OCI-LY1 (cell line): Measurements from ENCODE around the gene PRR16.

ENCODE experiments used
- H2AFZ ChIP-seq: fragments of 200-600 bp; sonication (generic), shearing (Covaris generic); 2 replicates; pipeline ENCODE4 v1.6.0; 2014; ENCODE audit warnings: antibody characterized with exemption, mild to moderate bottlenecking, low read length
- H3F3A ChIP-seq: fragments of 200-600 bp; sonication (generic), shearing (Covaris generic); 2 replicates; pipeline ENCODE4 v1.6.0; 2014; ENCODE audit warnings: mild to moderate bottlenecking, antibody characterized with exemption, low read length, moderate library complexity; ENCODE audit not compliant: insufficient read depth
- H3K27ac ChIP-seq: fragments of 200-600 bp; sonication (generic); 2 replicates; pipeline ENCODE4 v1.5.1; 2014; ENCODE audit warnings: low read length, mixed run types, mild to moderate bottlenecking, low read depth; ENCODE audit not compliant: poor library complexity, severe bottlenecking
- H3K27me3 ChIP-seq: fragments of 200-600 bp; sonication (generic); 2 replicates; pipeline ENCODE4 v1.6.0; 2014; ENCODE audit warnings: antibody characterized with exemption, mild to moderate bottlenecking, low read length, moderate library complexity; ENCODE audit not compliant: insufficient read depth
- H3K36me3 ChIP-seq: fragments of 200-600 bp; sonication (generic); 2 replicates; pipeline ENCODE4 v1.6.1; 2014; ENCODE audit warnings: mild to moderate bottlenecking, antibody characterized with exemption, low read length, moderate library complexity, mixed read lengths; ENCODE audit not compliant: insufficient read depth
- H3K4me1 ChIP-seq: fragments of 200-600 bp; sonication (generic); 2 replicates; pipeline ENCODE4 v1.5.1; 2014; ENCODE audit warnings: mild to moderate bottlenecking, low read length, moderate library complexity; ENCODE audit not compliant: insufficient read depth, severe bottlenecking
- H3K4me2 ChIP-seq: fragments of 200-600 bp; sonication (generic), shearing (Covaris generic); 2 replicates; pipeline ENCODE4 v1.6.1; 2014; ENCODE audit warnings: low read length
- H3K4me3 ChIP-seq: fragments of 200-600 bp; sonication (generic); 2 replicates; pipeline ENCODE4 v1.5.1; 2014; ENCODE audit warnings: low read length, low read depth, mild to moderate bottlenecking, mixed read lengths; ENCODE audit not compliant: poor library complexity, severe bottlenecking
- H3K79me2 ChIP-seq: fragments of 200-600 bp; shearing (Covaris generic); 2 replicates; pipeline ENCODE4 v1.6.1; 2016; ENCODE audit warnings: mixed run types, low read length, mixed read lengths; ENCODE audit not compliant: insufficient read depth
- H3K9ac ChIP-seq: fragments of 200-600 bp; sonication (generic), shearing (Covaris generic); 2 replicates; pipeline ENCODE4 v1.6.1; 2014; ENCODE audit warnings: mild to moderate bottlenecking, low read length, mixed read lengths
- H3K9me2 ChIP-seq: fragments of 200-600 bp; sonication (generic), shearing (Covaris generic); 2 replicates; pipeline ENCODE4 v1.6.1; 2014; ENCODE audit warnings: low read depth, mild to moderate bottlenecking, low read length, mixed read lengths
- H3K9me3 ChIP-seq: fragments of 200-600 bp; shearing (Covaris generic); 2 replicates; pipeline ENCODE4 v1.6.1; 2014; ENCODE audit warnings: low read length, mixed read lengths
- H4K20me1 ChIP-seq: fragments of 200-600 bp; sonication (generic), shearing (Covaris generic); 2 replicates; pipeline ENCODE4 v1.6.0; 2016; ENCODE audit warnings: mild to moderate bottlenecking, low read length; ENCODE audit not compliant: insufficient read depth
- EZH2 ChIP-seq: fragments of 200-600 bp; sonication (generic), shearing (Covaris generic); IDR thresholded peaks from 2 replicates; pipeline ENCODE4 v1.8.0; 2017; ENCODE audit warnings: borderline replicate concordance, mixed run types, mild to moderate bottlenecking, antibody characterized with exemption, low read length, moderate library complexity, mixed read lengths
- TF ChIP-seq, protein P1 (sequence below): fragments of 200-600 bp; sonication (generic), shearing (Covaris generic); IDR thresholded peaks from 2 replicates; pipeline ENCODE4 v1.5.1; 2017; ENCODE audit warnings: mild to moderate bottlenecking, antibody characterized with exemption, low read length, moderate library complexity, mixed read lengths

PRR16 gene

DNA sequence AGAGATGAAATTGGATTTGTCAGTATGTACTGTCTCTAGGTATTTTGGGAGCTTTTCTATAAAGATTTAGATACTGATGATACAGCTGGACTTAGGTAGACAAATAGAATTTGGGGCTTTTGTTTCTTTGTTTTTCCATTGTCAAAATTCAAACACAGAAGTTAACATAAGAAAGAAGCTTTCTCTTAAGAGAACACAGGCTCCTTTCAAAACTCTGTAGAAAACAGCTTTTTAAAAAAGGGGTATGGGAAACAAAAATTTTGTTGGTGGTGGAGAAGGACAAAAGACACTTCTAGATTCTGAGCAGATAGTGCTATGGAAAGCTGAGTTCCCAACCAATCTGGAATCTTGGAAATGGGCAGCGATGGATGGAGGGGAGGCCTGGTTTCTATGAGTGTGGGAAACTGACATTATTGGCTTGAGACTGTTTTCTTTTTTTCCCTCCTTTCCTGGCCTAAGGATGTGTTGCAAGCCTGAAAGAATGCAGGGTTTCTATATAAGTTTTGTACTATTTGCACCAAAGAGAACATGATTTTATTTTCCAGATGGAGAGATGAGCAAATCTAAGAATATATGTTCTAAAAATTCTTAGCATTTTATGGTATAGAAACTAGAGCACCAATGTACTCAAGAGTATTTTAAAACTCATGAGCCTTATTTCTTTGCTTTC is 240.0 kb downstream of the PRR16 start:
- Histone ChIP-seq H3K36me3 (no peaks in the 10 kb centered on the region), H4K20me1 (no peaks in the 10 kb centered on the region), H2AFZ (no peak overlapping the region), H3K9ac (no peak overlapping the region), H3K27ac (no peak overlapping the region), H3K4me3 (no peak overlapping the region), H3F3A (no peaks in the 10 kb centered on the region), H3K79me2 (no peaks in the 10 kb centered on the region), H3K9me2 (no peaks in the 10 kb centered on the region; the same call in 1 of the 2 replicates), H3K9me3 (no peaks in the 10 kb centered on the region), H3K4me1 (no peaks in the 10 kb centered on the region), H3K27me3 (no peaks in the 10 kb centered on the region), H3K4me2 (no peak overlapping the region)
- TF ChIP-seq, protein P1, sequence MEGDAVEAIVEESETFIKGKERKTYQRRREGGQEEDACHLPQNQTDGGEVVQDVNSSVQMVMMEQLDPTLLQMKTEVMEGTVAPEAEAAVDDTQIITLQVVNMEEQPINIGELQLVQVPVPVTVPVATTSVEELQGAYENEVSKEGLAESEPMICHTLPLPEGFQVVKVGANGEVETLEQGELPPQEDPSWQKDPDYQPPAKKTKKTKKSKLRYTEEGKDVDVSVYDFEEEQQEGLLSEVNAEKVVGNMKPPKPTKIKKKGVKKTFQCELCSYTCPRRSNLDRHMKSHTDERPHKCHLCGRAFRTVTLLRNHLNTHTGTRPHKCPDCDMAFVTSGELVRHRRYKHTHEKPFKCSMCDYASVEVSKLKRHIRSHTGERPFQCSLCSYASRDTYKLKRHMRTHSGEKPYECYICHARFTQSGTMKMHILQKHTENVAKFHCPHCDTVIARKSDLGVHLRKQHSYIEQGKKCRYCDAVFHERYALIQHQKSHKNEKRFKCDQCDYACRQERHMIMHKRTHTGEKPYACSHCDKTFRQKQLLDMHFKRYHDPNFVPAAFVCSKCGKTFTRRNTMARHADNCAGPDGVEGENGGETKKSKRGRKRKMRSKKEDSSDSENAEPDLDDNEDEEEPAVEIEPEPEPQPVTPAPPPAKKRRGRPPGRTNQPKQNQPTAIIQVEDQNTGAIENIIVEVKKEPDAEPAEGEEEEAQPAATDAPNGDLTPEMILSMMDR: no peak
- no peak for TF ChIP-seq EZH2

DNA sequence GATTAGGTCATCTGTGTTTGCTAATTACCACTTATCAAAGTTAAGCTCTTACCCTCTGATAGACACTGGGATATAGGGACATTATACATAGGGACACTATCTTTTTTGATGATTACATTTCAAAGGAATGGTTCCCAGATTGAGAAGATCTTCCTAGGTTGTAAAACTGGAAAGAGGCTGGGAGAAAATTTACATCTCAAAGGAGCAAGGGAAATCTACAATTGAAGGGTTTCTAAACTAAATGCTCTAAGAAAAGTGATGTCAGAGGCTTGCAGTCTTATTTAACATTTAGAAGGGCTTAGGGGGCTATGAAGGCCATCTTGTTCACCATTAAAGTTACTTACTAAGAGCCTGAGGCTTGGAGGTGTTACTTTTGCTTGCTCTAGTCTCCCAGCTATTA is 242.8 kb downstream of the PRR16 start:
- no peak overlapping the region for H3K4me3 ChIP-seq
- no peak overlapping the region for H2AFZ ChIP-seq
- no peaks in the 10 kb centered on the region for H3F3A ChIP-seq
- TF ChIP-seq EZH2: no peak
- TF ChIP-seq, protein P1: no peak
- no peaks in the 10 kb centered on the region; the same call in 1 of the 2 replicates for H3K9me2 ChIP-seq
- H3K27ac ChIP-seq: no peak overlapping the region
- H3K4me2 ChIP-seq: no peak overlapping the region
- no peaks in the 10 kb centered on the region for H3K9me3 ChIP-seq
- no peaks in the 10 kb centered on the region for H3K27me3 ChIP-seq
- no peaks in the 10 kb centered on the region for H3K36me3 ChIP-seq
- H3K9ac ChIP-seq: no peak overlapping the region
- no peaks in the 10 kb centered on the region for H4K20me1 ChIP-seq
- H3K79me2 ChIP-seq: no peaks in the 10 kb centered on the region
- no peaks in the 10 kb centered on the region for H3K4me1 ChIP-seq

DNA sequence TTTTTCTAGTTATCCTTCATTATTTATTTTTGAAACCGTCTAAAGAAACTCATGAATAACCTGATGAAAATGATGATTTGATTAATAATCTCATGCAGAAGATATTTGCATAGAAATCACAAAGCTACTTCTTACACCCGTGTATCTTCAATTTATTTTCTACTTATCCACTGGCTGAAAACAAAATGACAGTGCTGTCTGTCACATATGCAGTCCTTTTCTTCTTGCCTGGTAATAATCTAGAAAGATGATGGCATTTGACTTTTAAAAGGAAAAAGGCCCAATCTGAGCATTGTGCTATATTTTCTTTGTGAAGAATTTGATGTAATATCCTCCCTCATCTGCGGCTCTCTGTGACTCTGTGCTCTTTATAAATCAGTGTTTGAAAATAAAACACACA is 253.3 kb downstream of the PRR16 start:
- Histone ChIP-seq H3K9ac (no peak overlapping the region), H3K9me3 (no peaks in the 10 kb centered on the region), H2AFZ (no peak overlapping the region), H3K79me2 (no peaks in the 10 kb centered on the region), H3K4me1 (no peaks in the 10 kb centered on the region), H3K4me3 (no peak overlapping the region), H4K20me1 (no peaks in the 10 kb centered on the region), H3K4me2 (no peak overlapping the region), H3K9me2 (no peaks in the 10 kb centered on the region), H3K27ac (no peak overlapping the region), H3K36me3 (no peaks in the 10 kb centered on the region), H3F3A (no peaks in the 10 kb centered on the region; the same call in 1 of the 2 replicates), H3K27me3 (no peaks in the 10 kb centered on the region)
- TF ChIP-seq, protein P1: no peak
- TF ChIP-seq EZH2: no peak
